ENCODE measurements around the gene WWOX.
A peak's percentile ranks its signal among the peaks of the same experiment; 100 is the strongest.

WWOX gene

DNA sequence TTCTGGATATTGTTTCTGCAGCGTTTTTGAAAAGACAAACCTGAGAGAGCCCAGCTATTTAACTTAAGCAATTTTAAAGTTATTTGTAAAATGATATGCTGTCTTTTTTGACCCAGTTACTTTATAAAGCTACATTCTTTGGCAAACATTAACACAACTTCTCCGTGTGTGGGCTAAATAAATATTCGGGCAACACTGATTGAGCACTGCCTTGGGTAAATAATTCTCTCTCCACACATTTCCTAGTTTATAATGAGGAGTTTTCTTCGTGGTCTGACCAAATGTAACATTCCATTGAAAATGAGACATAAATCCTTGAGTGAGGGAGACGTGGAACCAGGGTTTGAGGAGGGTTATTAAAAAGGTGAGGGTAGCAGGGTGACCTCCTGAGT lies 142.8 kb downstream of the WWOX start:
- Mint-ChIP-seq H3K4me3 (no peak overlapping the region), H3K27ac (no peak overlapping the region), H3K4me1 (no peaks in the 10 kb centered on the region), H3K27me3 (no peaks in the 10 kb centered on the region), H3K9me3 (no peaks in the 10 kb centered on the region)
- DNase-seq (no peak), ATAC-seq (no peak)

GRCh38 chr16:78244131-78244895 lies 144.9 kb downstream of the WWOX start:
- H3K9me3 Mint-ChIP-seq = no peaks in the 10 kb centered on the region
- no peaks in the 10 kb centered on the region for H3K27me3 Mint-ChIP-seq
- DNase-seq = no peak
- no peak overlapping the region for H3K4me3 Mint-ChIP-seq
- ATAC-seq = no peak
- H3K4me1 Mint-ChIP-seq = no peaks in the 10 kb centered on the region
- H3K27ac Mint-ChIP-seq = peak overlapping the region in 1 of 2 donors; percentile 12

DNA sequence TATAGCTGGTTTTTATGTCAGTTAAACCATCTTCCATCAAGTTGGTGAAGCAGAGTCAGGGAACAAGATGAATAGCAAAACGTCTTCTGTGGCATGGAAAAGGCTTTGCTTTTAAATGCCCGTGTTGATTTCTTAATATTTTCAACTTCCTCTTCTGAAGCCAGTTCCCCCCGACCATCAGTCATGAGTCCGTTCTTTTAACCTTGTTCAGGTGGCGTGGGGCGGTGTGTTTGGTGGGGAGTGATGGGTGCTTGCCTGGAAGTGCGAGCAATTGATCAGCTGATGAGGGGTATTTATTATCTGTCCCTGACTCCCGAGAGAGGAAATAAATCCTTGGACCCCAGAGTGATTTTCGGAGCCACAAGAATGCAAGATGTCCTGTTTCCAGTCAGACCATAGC lies 147.1 kb downstream of the WWOX start:
- Mint-ChIP-seq H3K27ac (no peak overlapping the region), H3K4me3 (no peak overlapping the region), H3K9me3 (no peaks in the 10 kb centered on the region), H3K4me1 (no peaks in the 10 kb centered on the region), H3K27me3 (no peaks in the 10 kb centered on the region)
- no peak for DNase-seq
- ATAC-seq = no peak

DNA sequence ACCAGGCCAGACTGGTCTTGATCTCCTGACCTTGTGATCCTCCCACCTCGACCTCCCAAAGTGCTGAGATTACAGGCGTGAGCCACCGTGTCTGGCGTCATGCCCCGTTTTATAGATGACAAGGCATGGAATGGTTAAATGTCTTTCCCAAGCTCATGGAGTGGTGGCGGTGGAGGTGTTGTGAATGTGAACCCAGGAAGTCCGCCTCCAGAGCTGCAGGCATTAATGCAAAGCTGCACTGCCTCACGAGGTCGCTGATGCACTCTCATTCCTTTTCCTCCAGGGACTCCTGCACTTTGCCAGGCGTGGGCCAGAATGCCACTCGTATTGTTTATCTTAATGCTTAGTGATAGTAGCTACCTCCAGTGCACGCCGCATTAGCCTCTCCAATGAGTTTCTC lies 149.6 kb downstream of the WWOX start:
- no peak overlapping the region for H3K4me3 Mint-ChIP-seq
- H3K4me1 Mint-ChIP-seq = no peaks in the 10 kb centered on the region
- ATAC-seq = no peak
- H3K27ac Mint-ChIP-seq = no peak overlapping the region
- no peaks in the 10 kb centered on the region for H3K9me3 Mint-ChIP-seq
- no peak for DNase-seq
- no peaks in the 10 kb centered on the region for H3K27me3 Mint-ChIP-seq

DNA sequence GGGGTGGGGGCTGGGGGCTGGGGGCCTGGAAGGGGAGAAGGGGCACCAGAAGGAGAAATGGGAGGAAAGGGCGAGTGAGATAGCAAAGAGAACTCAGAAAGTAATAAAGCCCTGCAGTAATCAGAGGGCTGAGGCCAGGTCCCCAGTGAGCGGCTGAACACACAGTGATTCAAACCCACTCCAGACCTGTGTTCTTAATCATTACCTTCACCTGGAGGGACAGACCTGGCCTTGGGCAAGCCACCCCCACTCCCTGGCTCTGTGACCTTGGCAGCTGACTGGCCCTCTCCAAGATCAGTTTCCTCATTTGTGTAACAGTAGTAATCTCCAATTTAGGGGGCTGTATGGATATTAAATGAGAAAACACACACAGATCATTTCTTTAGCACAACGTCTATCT lies 150.4 kb downstream of the WWOX start:
- DNase-seq = no peak
- Mint-ChIP-seq H3K27me3 (no peaks in the 10 kb centered on the region), H3K4me3 (no peak overlapping the region), H3K9me3 (no peaks in the 10 kb centered on the region), H3K4me1 (no peaks in the 10 kb centered on the region), H3K27ac (no peak overlapping the region)
- no peak for ATAC-seq

DNA sequence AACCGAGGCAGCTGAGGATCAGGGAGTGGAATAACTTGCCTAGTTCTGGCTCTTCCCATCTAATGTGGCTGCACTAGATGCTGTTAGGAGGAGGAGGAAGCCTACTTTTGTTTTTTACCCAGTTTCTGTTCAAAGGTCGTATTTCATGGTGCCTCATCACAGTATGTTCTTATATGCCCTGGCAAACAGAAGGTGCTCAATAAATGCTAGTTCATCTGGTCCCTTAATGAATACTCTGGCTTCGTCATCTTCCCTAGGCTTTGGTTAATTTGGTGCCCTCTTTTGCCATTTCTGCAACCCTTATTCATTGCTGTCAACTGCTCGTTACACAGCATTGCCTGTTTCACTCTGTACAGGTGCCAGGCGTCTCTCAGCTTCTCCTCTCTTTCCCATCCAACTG lies 151.7 kb downstream of the WWOX start:
- no peaks in the 10 kb centered on the region for H3K9me3 Mint-ChIP-seq
- H3K4me1 Mint-ChIP-seq = no peaks in the 10 kb centered on the region
- no peak overlapping the region for H3K27ac Mint-ChIP-seq
- ATAC-seq (no peak), DNase-seq (no peak)
- no peaks in the 10 kb centered on the region for H3K27me3 Mint-ChIP-seq
- no peak overlapping the region for H3K4me3 Mint-ChIP-seq

GRCh38 chr16:78252757-78253156 lies 153.3 kb downstream of the WWOX start:
- DNase-seq = no peak

GRCh38 chr16:78254841-78255240 lies 155.4 kb downstream of the WWOX start:
- no peaks in the 10 kb centered on the region for H3K4me1 Mint-ChIP-seq
- H3K27me3 Mint-ChIP-seq = no peaks in the 10 kb centered on the region

More at GRCh38 chr16:78252757-78253156, 153.3 kb downstream of the WWOX start:
- Mint-ChIP-seq H3K9me3 (no peaks in the 10 kb centered on the region), H3K27ac (peak overlapping the region in 1 of 2 donors; percentile 10), H3K27me3 (no peaks in the 10 kb centered on the region), H3K4me3 (no peak overlapping the region), H3K4me1 (no peaks in the 10 kb centered on the region)
- no peak for ATAC-seq

DNA sequence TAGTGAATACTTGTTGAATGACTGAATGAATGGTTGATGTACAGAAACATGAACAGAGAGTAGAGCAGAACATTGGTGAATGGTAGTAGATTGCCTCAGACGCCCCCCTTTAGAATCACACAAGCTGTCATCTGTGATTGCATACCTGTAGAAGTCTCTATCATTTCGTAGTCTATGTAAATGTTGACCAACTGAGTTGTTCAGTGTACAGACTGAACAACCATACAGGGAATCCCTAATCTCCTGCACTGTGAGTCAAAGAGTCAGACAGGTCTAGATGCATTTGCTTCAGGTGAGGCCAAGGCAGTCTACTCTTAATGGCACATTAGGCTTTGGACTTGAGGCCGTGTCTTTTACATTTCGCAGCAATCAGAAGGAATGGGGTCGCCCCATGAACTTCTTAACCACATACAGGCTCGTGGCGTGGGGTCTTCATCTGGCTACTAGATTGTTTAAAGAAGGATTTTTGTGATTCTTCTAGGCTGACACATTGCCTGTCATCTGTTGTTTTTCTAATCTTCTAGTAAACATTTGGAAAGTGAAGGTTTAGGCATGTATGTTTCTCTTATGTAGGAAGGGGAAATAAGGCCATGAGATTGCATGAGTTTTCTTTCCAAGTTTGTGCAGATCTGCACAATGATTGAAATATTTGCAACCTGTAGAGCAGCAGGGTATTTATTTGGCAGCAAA lies 157.4 kb downstream of the WWOX start:
- DNase-seq (no peak), ATAC-seq (no peak)
- Mint-ChIP-seq H3K4me3 (no peak overlapping the region), H3K27me3 (no peaks in the 10 kb centered on the region), H3K27ac (no peak overlapping the region), H3K9me3 (no peaks in the 10 kb centered on the region), H3K4me1 (no peaks in the 10 kb centered on the region)

More at GRCh38 chr16:78254841-78255240, 155.4 kb downstream of the WWOX start:
- Mint-ChIP-seq H3K27ac (peak overlapping the region in 1 of 2 donors; percentile 21), H3K4me3 (no peak overlapping the region), H3K9me3 (no peaks in the 10 kb centered on the region)
- DNase-seq = no peak
- ATAC-seq = no peak

DNA sequence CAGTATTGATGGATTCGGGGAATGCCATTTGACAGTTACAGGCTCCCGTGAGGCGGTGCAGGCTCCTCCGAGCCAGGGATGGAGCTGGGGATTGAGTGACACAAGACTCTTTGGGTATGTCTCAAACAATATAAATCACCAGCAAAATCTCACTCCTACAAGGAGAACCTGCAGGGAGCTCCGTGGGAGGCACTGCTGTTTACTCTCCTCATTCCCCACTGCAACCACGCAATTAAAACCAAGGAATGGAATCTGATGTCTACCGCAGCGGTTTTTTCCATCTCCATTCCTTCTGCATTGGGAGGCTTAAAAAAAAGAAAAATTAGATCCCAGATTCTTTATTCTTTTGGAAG lies 157.9 kb downstream of the WWOX start:
- no peak overlapping the region for H3K4me3 Mint-ChIP-seq
- no peak for DNase-seq
- no peaks in the 10 kb centered on the region for H3K9me3 Mint-ChIP-seq
- H3K27ac Mint-ChIP-seq = no peak overlapping the region
- no peak for ATAC-seq
- H3K4me1 Mint-ChIP-seq = no peaks in the 10 kb centered on the region
- no peaks in the 10 kb centered on the region for H3K27me3 Mint-ChIP-seq

GRCh38 chr16:78258375-78259065 lies 159.1 kb downstream of the WWOX start:
- Mint-ChIP-seq H3K27me3 (no peaks in the 10 kb centered on the region), H3K4me1 (no peaks in the 10 kb centered on the region), H3K9me3 (peaks cover 0 to 11% of the 10 kb centered on the region in 2 donors), H3K4me3 (no peak overlapping the region), H3K27ac (no peak overlapping the region)
- DNase-seq = no peak
- ATAC-seq = no peak

GRCh38 chr16:78259873-78260272 lies 160.4 kb downstream of the WWOX start:
- Mint-ChIP-seq H3K9me3 (peaks cover 0 to 13% of the 10 kb centered on the region in 2 donors), H3K27ac (peak overlapping the region in 1 of 2 donors; percentile 54), H3K4me3 (no peak overlapping the region), H3K4me1 (no peaks in the 10 kb centered on the region), H3K27me3 (no peaks in the 10 kb centered on the region)
- DNase-seq (no peak), ATAC-seq (no peak)

- Mint-ChIP-seq H3K4me1 (no peaks in the 10 kb centered on the region), H3K27ac (no peak overlapping the region), H3K27me3 (no peaks in the 10 kb centered on the region), H3K4me3 (no peak overlapping the region), H3K9me3 (peaks cover 0 to 13% of the 10 kb centered on the region in 2 donors)
- DNase-seq = no peak
- no peak for ATAC-seq
Observed at GRCh38 chr16:78264642-78265041, 165.2 kb downstream of the WWOX start.

GRCh38 chr16:78269256-78269655 lies 169.8 kb downstream of the WWOX start:
- DNase-seq (no peak), ATAC-seq (no peak)
- H3K27ac Mint-ChIP-seq = no peak overlapping the region
- no peaks in the 10 kb centered on the region for H3K27me3 Mint-ChIP-seq
- no peak overlapping the region for H3K4me3 Mint-ChIP-seq
- H3K9me3 Mint-ChIP-seq = no peaks in the 10 kb centered on the region
- H3K4me1 Mint-ChIP-seq = no peaks in the 10 kb centered on the region

GRCh38 chr16:78271981-78272380 lies 172.5 kb downstream of the WWOX start:
- no peaks in the 10 kb centered on the region for H3K27me3 Mint-ChIP-seq
- H3K4me1 Mint-ChIP-seq = no peaks in the 10 kb centered on the region
- H3K9me3 Mint-ChIP-seq = no peaks in the 10 kb centered on the region
- DNase-seq (no peak), ATAC-seq (no peak)
- H3K27ac Mint-ChIP-seq = no peak overlapping the region
- no peak overlapping the region for H3K4me3 Mint-ChIP-seq

DNA sequence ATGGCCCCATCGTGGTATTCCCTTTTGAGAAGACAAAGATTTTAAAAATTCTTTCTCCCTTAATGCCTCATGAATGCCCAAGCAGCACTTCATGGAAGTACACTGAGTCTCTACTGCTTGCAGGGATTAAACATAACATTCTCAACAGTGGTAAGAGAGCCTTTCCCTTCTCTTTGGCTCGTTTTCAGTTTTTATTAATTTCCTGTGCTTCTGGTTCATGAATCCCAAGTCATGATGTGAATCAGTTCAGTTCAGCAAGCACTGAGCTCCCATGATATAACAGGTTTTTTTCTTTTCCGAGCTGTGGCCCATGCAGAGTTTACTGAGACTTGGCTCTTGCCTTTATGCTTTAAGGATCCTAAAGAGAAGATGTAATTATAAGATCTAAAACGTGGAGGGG lies 175.3 kb downstream of the WWOX start:
- no peak for DNase-seq
- no peaks in the 10 kb centered on the region for H3K9me3 Mint-ChIP-seq
- no peaks in the 10 kb centered on the region for H3K4me1 Mint-ChIP-seq
- no peaks in the 10 kb centered on the region for H3K27me3 Mint-ChIP-seq
- no peak overlapping the region for H3K4me3 Mint-ChIP-seq
- H3K27ac Mint-ChIP-seq = no peak overlapping the region
- ATAC-seq = no peak

All from stimulated activated naive CD8-positive, alpha-beta T cell treated with anti-CD3 and anti-CD28 coated beads, Interleukin-15, amount 100 ng/mL, for 72 hours (primary cell).